T-helper 22 cell (primary cell): ENCODE measurements around the gene ASB16.

Source experiments
- DNase-seq: peaks from one replicate; pipeline ENCODE4 v3.0.0-alpha.2; 2020; ENCODE audit warnings: low read depth

The ASB16 gene

DNA sequence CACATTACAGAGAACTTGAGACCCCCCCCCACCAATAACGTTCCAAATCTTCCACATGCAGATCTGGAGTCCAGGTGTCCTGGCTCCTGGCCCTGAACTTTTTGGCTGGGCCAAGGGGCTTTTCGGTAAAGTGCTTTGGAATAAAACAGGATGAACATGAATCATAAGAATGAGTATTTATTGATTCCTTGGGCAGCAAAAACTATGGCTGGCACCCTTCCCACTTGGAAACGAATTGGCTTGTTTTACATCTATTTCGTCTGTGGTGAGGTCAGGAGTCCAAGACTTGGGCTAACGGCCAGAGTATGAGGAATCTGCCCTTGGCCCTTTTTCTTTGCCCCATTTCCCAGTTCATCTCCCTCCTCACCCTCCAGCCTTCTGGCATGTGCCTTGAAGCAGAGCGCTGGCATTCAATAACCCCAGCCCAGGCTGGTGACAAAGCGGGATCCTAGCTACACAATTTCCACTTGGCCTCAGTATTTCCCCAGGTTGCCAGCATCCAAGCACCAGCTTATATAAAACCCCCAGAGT is 53.1 kb downstream of the ASB16 start:
- no peak for DNase-seq
